SK-N-SH (cell line): Measurements from ENCODE around the gene LPIN1. TPM values are rescaled to one million over a fixed set of nuclear protein-coding genes. Genes with fewer than 3 reads are reported as not detected.

Experiments
- CTCF ChIA-PET: fragments of 300-600, 350-600 bp; formaldehyde crosslinking; extraction: SDS; loops from one replicate; lab custom pipeline; 2021; lab: Yijun Ruan, JAX
- POLR2A ChIA-PET: fragments of 350-600 bp; sonication (Branson Sonifier 250); formaldehyde crosslinking; extraction: SDS; loops from one replicate; lab custom pipeline; 2020; ENCODE audit warnings: antibody characterized with exemption, inconsistent platforms; lab: Yijun Ruan, JAX
- DNase-seq: peaks from one replicate; pipeline ENCODE4 v3.0.0; 2012
- H2AFZ ChIP-seq: fragments of 200-600 bp; sonication (generic); 2 replicates; pipeline ENCODE4 v1.8.1; 2016; ENCODE audit warnings: antibody characterized with exemption, mild to moderate bottlenecking, low read depth
- H3F3A ChIP-seq: fragments of 200-600 bp; sonication (generic); replicated peaks from 2 replicates; pipeline ENCODE3; 2016; ENCODE audit warnings: antibody characterized with exemption, mild to moderate bottlenecking; ENCODE audit not compliant: insufficient read depth
- H3K27ac ChIP-seq, 2 experiments: fragments of 200-500 bp in 1 of 2; fragments of 200-600 bp in 1 of 2; sonication (Bioruptor generic) in 1 of 2; sonication (generic), shearing (Covaris generic) in 1 of 2; 2 replicates each; pipeline versions ENCODE4 v1.5.1 to v1.6.1; 2014 to 2016; ENCODE audit warnings: low read depth in 2 of 2, inconsistent platforms in 1 of 2, low read length in 1 of 2, mild to moderate bottlenecking in 1 of 2, mixed read lengths in 1 of 2
- H3K27me3 ChIP-seq: fragments of 200-600 bp; sonication (generic), shearing (Covaris generic); 2 replicates; pipeline ENCODE4 v1.6.1; 2016; ENCODE audit warnings: mixed run types; ENCODE audit not compliant: insufficient read depth
- H3K36me3 ChIP-seq, 2 experiments: fragments of 200-500 bp in 1 of 2; fragments of 200-600 bp in 1 of 2; sonication (Bioruptor generic) in 1 of 2; sonication (generic) in 1 of 2; replicated peaks in 1 of 2; 2 replicates each; pipeline versions ENCODE3 to v1.5.1; 2014 to 2016; ENCODE audit warnings: low read length in 1 of 2, mild to moderate bottlenecking in 1 of 2; ENCODE audit not compliant: insufficient read depth in 2 of 2, control insufficient read depth in 1 of 2
- H3K4me1 ChIP-seq, 2 experiments: fragments of 200-500 bp in 1 of 2; fragments of 200-600 bp in 1 of 2; sonication (Bioruptor generic) in 1 of 2; sonication (generic), shearing (Covaris generic) in 1 of 2; 2 replicates each; pipeline versions ENCODE4 v1.5.1 to v1.6.1; 2014 to 2016; ENCODE audit warnings: low read depth in 1 of 2, low read length in 1 of 2, mixed run types in 1 of 2; ENCODE audit not compliant: insufficient read depth in 2 of 2, control insufficient read depth in 1 of 2
- H3K4me2 ChIP-seq: fragments of 200-600 bp; sonication (generic), shearing (Covaris generic); 2 replicates; pipeline ENCODE4 v1.6.1; 2017; ENCODE audit warnings: mixed run types
- H3K4me3 ChIP-seq, 2 experiments: fragments of 200-500 bp in 1 of 2; fragments of 200-600 bp in 1 of 2; sonication (Bioruptor generic) in 1 of 2; sonication (generic), shearing (Covaris generic) in 1 of 2; 2 replicates each; pipeline versions ENCODE4 v1.5.1 to v1.8.1; 2014 to 2016; ENCODE audit warnings: low read depth in 2 of 2, inconsistent platforms in 1 of 2, low read length in 1 of 2, mild to moderate bottlenecking in 1 of 2, mixed read lengths in 1 of 2, moderate library complexity in 1 of 2
- H3K79me2 ChIP-seq: fragments of 200-600 bp; sonication (generic); 2 replicates; pipeline ENCODE4 v1.8.1; 2017; ENCODE audit warnings: mild to moderate bottlenecking; ENCODE audit not compliant: insufficient read depth
- H3K9ac ChIP-seq: fragments of 200-600 bp; sonication (generic); 2 replicates; pipeline ENCODE4 v1.6.1; 2017; ENCODE audit warnings: mixed run types
- H3K9me2 ChIP-seq: fragments of 200-600 bp; sonication (generic); 2 replicates; pipeline ENCODE4 v1.6.1; 2017; ENCODE audit warnings: mixed run types
- H3K9me3 ChIP-seq: fragments of 200-600 bp; sonication (generic); 2 replicates; pipeline ENCODE4 v1.6.1; 2017; ENCODE audit warnings: mixed run types, mild to moderate bottlenecking, moderate library complexity
- H4K20me1 ChIP-seq: fragments of 200-600 bp; sonication (generic); 2 replicates; pipeline ENCODE4 v1.6.1; 2017; ENCODE audit warnings: mild to moderate bottlenecking, mixed run types; ENCODE audit not compliant: insufficient read depth
- CHD2 ChIP-seq: fragments of 150-350 bp; IDR thresholded peaks from 2 replicates; pipeline ENCODE4 v1.6.1; 2018; ENCODE audit warnings: low read length; ENCODE audit not compliant: partially characterized antibody
- EP300 ChIP-seq, 2 experiments: IDR thresholded peaks; 2 replicates each; pipeline versions ENCODE4 v1.4.0 to v1.6.1; 2012; ENCODE audit warnings: borderline replicate concordance in 1 of 2, low read depth in 1 of 2, low read length in 1 of 2
- FOXJ3 ChIP-seq: sonication (generic); formaldehyde crosslinking; IDR thresholded peaks from 2 replicates; pipeline ENCODE4 v1.5.1; 2020; ENCODE audit warnings: mild to moderate bottlenecking, missing genetic modification reagents
- GATA2 ChIP-seq: sonication (generic); formaldehyde crosslinking; IDR thresholded peaks from 2 replicates; pipeline ENCODE4 v1.5.0; 2020; ENCODE audit warnings: mild to moderate bottlenecking, missing genetic modification reagents
- JUND ChIP-seq: IDR thresholded peaks from 2 replicates; pipeline ENCODE4 v1.4.0; 2012
- MXI1 ChIP-seq: IDR thresholded peaks from 2 replicates; pipeline ENCODE4 v1.6.1; 2012; ENCODE audit warnings: mild to moderate bottlenecking, low read depth, low read length, improper control_type of control experiment
- NFIC ChIP-seq: IDR thresholded peaks from 2 replicates; pipeline ENCODE4 v1.4.0; 2012; ENCODE audit warnings: borderline replicate concordance
- POLR2AphosphoS5 ChIP-seq: IDR thresholded peaks from 2 replicates; pipeline ENCODE4 v1.6.1; 2012; ENCODE audit warnings: low read depth, low read length
- RAD21 ChIP-seq: IDR thresholded peaks from 2 replicates; pipeline ENCODE4 v1.6.1; 2012; ENCODE audit warnings: mild to moderate bottlenecking, low read length
- RCOR1 ChIP-seq: fragments of 150-350 bp; IDR thresholded peaks from 2 replicates; pipeline ENCODE4 v1.6.1; 2017; ENCODE audit warnings: antibody characterized with exemption, low read length
- RFX5 ChIP-seq: IDR thresholded peaks from 2 replicates; pipeline ENCODE4 v1.6.1; 2012; ENCODE audit warnings: mild to moderate bottlenecking, improper control_type of control experiment, low read length
- SMC3 ChIP-seq: IDR thresholded peaks from 2 replicates; pipeline ENCODE4 v1.6.1; 2012; ENCODE audit warnings: low read depth, low read length, improper control_type of control experiment
- TEAD4 ChIP-seq: IDR thresholded peaks from 2 replicates; pipeline ENCODE4 v1.4.0; 2012; ENCODE audit warnings: mild to moderate bottlenecking, borderline replicate concordance; ENCODE audit not compliant: insufficient read depth
- WGBS: methylation state at CpG from one replicate; pipeline ENCODE4 v1.1.6; 2017; ENCODE audit warnings: low lambda C conversion rate; 5-methylcytosine and 5-hydroxymethylcytosine counted together
- polyA plus RNA-seq, 3 experiments: library from polyadenylated mRNA; depleted of rRNA; stranded (reverse); fragments of >200 nt; gene quantifications; 2 replicates each; pipeline ENCODE4 v1.2.3, GENCODE V29; 2012
- TF ChIP-seq, protein P1 (sequence below): fragments of 150-350 bp; IDR thresholded peaks from 2 replicates; pipeline ENCODE4 v1.6.1; 2016; ENCODE audit warnings: mild to moderate bottlenecking, low read depth, low read length
- TF ChIP-seq, protein P2 (sequence below): fragments of 200-600 bp; sonication (generic); IDR thresholded peaks from 2 replicates; pipeline ENCODE4 v1.6.1; 2017; ENCODE audit warnings: antibody characterized with exemption, mild to moderate bottlenecking, moderate library complexity
- TF ChIP-seq, protein P3 (sequence below): IDR thresholded peaks from 2 replicates; pipeline ENCODE4 v1.4.0; 2012; ENCODE audit warnings: low read depth, borderline replicate concordance
- TF ChIP-seq, protein P4 (sequence below): IDR thresholded peaks from 2 replicates; pipeline ENCODE4 v1.6.1; 2012; ENCODE audit warnings: mild to moderate bottlenecking, low read depth, low read length, moderate library complexity

The LPIN1 gene
- polyA plus RNA-seq, 1 of the 3 experiments (the other 2 are of a cell fraction) = 22.1 TPM

DNA sequence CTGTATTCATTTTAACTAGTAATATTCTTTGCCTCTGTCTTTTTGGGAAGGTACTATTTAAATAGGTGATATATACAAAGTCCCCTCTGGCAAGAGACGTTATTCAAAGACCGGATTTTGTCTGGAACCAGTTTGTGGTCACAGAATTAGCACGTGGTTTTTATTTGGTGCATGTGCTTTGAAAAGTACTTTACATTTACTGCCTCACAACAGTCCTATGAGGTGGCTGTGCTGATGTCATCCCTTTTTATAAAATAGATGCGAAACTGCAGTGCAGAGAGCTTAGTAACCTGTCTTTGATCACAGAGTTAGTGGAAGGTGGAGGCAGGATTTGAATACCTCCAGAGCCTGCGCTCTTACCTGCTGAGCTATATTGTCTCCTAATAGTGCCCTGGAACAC is 4.0 kb downstream of the LPIN1 start:
- Histone ChIP-seq H2AFZ (no peak overlapping the region), H3K27ac (peak overlapping the region in 1 of 2 experiments; percentile 56; a peak in 2 of 4 replicates), H3K9me3 (no peaks in the 10 kb centered on the region), H3K4me2 (no peak overlapping the region), H3K9me2 (no peaks in the 10 kb centered on the region), H4K20me1 (peaks cover 68% of the 10 kb centered on the region), H3K27me3 (no peaks in the 10 kb centered on the region), H3K4me1 (peaks cover 28 to 66% of the 10 kb centered on the region in 2 experiments), H3K79me2 (peaks cover 74% of the 10 kb centered on the region), H3K4me3 (no peak overlapping the region), H3K36me3 (no peaks in the 10 kb centered on the region), H3F3A (peaks cover 3% of the 10 kb centered on the region), H3K9ac (no peak overlapping the region)
- WGBS = 76% methylated on average over 5 of the region's 5 CpGs
- ChIA-PET CTCF (interaction anchor here (1.1 to 32.6 kb wide), 5 partner anchors 12 to 61 kb away, joined by 3 to 873 read pairs (median 52); no protein-coding TSS in a partner anchor), POLR2A (interaction anchor here (1.1 to 1.7 kb wide), 3 partner anchors 13 to 54 kb away, joined by 3 read pairs; no protein-coding TSS in a partner anchor)
- no peak for DNase-seq
- TF ChIP-seq RFX5 = no peak
- peak; percentile 64; the same call in 1 of the 2 replicates for TF ChIP-seq MXI1

DNA sequence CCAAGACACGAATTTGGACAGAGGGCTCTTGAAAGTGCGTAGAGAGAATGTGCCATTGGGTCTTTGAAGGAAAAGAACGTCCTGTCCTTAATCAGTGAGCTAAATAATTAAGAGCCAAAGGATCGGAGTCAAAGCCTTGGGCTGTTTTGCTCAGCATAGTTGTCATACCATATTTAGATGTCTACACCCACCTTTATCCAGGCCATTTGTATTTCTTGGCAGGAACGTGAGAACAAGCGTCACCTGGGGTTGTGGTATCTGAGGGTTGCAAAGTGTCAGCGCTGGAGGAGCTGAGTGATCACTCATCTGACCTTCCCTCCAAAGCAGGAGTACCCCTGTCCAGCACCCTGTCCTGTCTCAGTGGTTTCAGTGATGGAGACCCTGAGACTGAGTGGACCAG is 4.5 kb downstream of the LPIN1 start:
- H3K4me1 ChIP-seq = peaks cover 28 to 64% of the 10 kb centered on the region in 2 experiments
- H4K20me1 ChIP-seq = peaks cover 72% of the 10 kb centered on the region
- no peak overlapping the region for H3K9ac ChIP-seq
- H3K9me3 ChIP-seq = no peaks in the 10 kb centered on the region
- DNase-seq = no peak
- no peaks in the 10 kb centered on the region for H3K9me2 ChIP-seq
- H3K27me3 ChIP-seq = no peaks in the 10 kb centered on the region
- POLR2A ChIA-PET = interaction anchor here (0.6 kb wide), 1 partner anchor 32 kb away, joined by 4 read pairs; no protein-coding TSS in a partner anchor
- no peak overlapping the region for H2AFZ ChIP-seq
- no peak overlapping the region; a peak in 1 of 4 replicates for H3K27ac ChIP-seq
- no peaks in the 10 kb centered on the region for H3K36me3 ChIP-seq
- no peak overlapping the region for H3K4me3 ChIP-seq
- H3K4me2 ChIP-seq = no peak overlapping the region
- peaks cover 79% of the 10 kb centered on the region for H3K79me2 ChIP-seq
- TF ChIP-seq FOXJ3 (no peak), JUND (no peak), CHD2 (no peak), POLR2AphosphoS5 (no peak), RAD21 (no peak), RCOR1 (no peak), EP300 (IDR thresholded peaks at IDR 0.05; ENCODE audit: borderline replicate concordance in 1 of 2, low read depth in 1 of 2, low read length in 1 of 2) (no peak), GATA2 (CRISPR knock-in tag) (no peak), SMC3 (no peak), TEAD4 (no peak), NFIC (no peak)
- TF ChIP-seq, protein P1, sequence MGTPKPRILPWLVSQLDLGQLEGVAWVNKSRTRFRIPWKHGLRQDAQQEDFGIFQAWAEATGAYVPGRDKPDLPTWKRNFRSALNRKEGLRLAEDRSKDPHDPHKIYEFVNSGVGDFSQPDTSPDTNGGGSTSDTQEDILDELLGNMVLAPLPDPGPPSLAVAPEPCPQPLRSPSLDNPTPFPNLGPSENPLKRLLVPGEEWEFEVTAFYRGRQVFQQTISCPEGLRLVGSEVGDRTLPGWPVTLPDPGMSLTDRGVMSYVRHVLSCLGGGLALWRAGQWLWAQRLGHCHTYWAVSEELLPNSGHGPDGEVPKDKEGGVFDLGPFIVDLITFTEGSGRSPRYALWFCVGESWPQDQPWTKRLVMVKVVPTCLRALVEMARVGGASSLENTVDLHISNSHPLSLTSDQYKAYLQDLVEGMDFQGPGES = no peak
- TF ChIP-seq, protein P2, sequence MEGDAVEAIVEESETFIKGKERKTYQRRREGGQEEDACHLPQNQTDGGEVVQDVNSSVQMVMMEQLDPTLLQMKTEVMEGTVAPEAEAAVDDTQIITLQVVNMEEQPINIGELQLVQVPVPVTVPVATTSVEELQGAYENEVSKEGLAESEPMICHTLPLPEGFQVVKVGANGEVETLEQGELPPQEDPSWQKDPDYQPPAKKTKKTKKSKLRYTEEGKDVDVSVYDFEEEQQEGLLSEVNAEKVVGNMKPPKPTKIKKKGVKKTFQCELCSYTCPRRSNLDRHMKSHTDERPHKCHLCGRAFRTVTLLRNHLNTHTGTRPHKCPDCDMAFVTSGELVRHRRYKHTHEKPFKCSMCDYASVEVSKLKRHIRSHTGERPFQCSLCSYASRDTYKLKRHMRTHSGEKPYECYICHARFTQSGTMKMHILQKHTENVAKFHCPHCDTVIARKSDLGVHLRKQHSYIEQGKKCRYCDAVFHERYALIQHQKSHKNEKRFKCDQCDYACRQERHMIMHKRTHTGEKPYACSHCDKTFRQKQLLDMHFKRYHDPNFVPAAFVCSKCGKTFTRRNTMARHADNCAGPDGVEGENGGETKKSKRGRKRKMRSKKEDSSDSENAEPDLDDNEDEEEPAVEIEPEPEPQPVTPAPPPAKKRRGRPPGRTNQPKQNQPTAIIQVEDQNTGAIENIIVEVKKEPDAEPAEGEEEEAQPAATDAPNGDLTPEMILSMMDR = no peak
- TF ChIP-seq, protein P3, sequence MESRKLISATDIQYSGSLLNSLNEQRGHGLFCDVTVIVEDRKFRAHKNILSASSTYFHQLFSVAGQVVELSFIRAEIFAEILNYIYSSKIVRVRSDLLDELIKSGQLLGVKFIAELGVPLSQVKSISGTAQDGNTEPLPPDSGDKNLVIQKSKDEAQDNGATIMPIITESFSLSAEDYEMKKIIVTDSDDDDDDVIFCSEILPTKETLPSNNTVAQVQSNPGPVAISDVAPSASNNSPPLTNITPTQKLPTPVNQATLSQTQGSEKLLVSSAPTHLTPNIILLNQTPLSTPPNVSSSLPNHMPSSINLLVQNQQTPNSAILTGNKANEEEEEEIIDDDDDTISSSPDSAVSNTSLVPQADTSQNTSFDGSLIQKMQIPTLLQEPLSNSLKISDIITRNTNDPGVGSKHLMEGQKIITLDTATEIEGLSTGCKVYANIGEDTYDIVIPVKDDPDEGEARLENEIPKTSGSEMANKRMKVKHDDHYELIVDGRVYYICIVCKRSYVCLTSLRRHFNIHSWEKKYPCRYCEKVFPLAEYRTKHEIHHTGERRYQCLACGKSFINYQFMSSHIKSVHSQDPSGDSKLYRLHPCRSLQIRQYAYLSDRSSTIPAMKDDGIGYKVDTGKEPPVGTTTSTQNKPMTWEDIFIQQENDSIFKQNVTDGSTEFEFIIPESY = no peak
- TF ChIP-seq, protein P4, sequence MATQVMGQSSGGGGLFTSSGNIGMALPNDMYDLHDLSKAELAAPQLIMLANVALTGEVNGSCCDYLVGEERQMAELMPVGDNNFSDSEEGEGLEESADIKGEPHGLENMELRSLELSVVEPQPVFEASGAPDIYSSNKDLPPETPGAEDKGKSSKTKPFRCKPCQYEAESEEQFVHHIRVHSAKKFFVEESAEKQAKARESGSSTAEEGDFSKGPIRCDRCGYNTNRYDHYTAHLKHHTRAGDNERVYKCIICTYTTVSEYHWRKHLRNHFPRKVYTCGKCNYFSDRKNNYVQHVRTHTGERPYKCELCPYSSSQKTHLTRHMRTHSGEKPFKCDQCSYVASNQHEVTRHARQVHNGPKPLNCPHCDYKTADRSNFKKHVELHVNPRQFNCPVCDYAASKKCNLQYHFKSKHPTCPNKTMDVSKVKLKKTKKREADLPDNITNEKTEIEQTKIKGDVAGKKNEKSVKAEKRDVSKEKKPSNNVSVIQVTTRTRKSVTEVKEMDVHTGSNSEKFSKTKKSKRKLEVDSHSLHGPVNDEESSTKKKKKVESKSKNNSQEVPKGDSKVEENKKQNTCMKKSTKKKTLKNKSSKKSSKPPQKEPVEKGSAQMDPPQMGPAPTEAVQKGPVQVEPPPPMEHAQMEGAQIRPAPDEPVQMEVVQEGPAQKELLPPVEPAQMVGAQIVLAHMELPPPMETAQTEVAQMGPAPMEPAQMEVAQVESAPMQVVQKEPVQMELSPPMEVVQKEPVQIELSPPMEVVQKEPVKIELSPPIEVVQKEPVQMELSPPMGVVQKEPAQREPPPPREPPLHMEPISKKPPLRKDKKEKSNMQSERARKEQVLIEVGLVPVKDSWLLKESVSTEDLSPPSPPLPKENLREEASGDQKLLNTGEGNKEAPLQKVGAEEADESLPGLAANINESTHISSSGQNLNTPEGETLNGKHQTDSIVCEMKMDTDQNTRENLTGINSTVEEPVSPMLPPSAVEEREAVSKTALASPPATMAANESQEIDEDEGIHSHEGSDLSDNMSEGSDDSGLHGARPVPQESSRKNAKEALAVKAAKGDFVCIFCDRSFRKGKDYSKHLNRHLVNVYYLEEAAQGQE = no peak
- peaks cover 3% of the 10 kb centered on the region for H3F3A ChIP-seq
- 91% methylated on average over 7 of the region's 7 CpGs for WGBS
- CTCF ChIA-PET = interaction anchor here (4.9 to 32.6 kb wide), 4 partner anchors 16 to 61 kb away, joined by 22 to 873 read pairs (median 253); no protein-coding TSS in a partner anchor
